Body of pancreas (tissue), 4 donors: ENCODE results near the gene LRRC8B. TPM values are rescaled to one million over a fixed set of nuclear protein-coding genes. Genes with fewer than 3 reads are reported as not detected.
"Not testable (repeated sequence)": the region's sequence is repeated elsewhere in the genome, so short reads cannot be mapped to it uniquely, and the experiment has no call there.

Source experiments
- ATAC-seq: fragments of 150-250 bp; one replicate; pipeline ENCODE4 v1.9.1; 2016
- DNase-seq, 4 donors: peaks; one replicate each; pipeline ENCODE4 v3.0.0-alpha.2; 2019
- H3K27ac ChIP-seq, 4 donors: fragments of 200-600 bp; sonication (generic); 1 replicate in 3 of 4; 2 replicates in 1 of 4; pipeline versions ENCODE4 v1.5.1 to v1.6.1; 2016 to 2019; ENCODE audit warnings: mild to moderate bottlenecking in 1 of 4, mixed read lengths in 1 of 4, moderate library complexity in 1 of 4
- H3K27me3 ChIP-seq, 2 donors: fragments of 200-600 bp; sonication (generic); one replicate each; pipeline ENCODE4 v1.6.0; 2016; ENCODE audit warnings: mild to moderate bottlenecking in 1 of 2
- H3K36me3 ChIP-seq, 2 donors: fragments of 200-600 bp; sonication (generic); replicated peaks in 1 of 2; 2 replicates each; pipeline ENCODE4 v1.5.1; 2016; ENCODE audit warnings: low read depth in 2 of 2; ENCODE audit not compliant: insufficient read depth in 1 of 2
- H3K4me1 ChIP-seq: fragments of 200-600 bp; sonication (generic); one replicate; pipeline ENCODE4 v1.6.0; 2016
- H3K4me3 ChIP-seq, 2 donors: fragments of 200-600 bp; sonication (generic); 1 replicate in 1 of 2; 2 replicates in 1 of 2; pipeline ENCODE4 v1.5.1; 2016 to 2019
- H3K9me3 ChIP-seq, 3 donors: fragments of 200-600 bp; sonication (generic); 1 replicate in 2 of 3; 2 replicates in 1 of 3; pipeline ENCODE4 v1.5.1; 2016
- CTCF ChIP-seq, 7 experiments: fragments of 450-650 bp in 4 of 7; fragments of 200-600 bp in 3 of 7; sonication (generic) in 3 of 7; IDR thresholded peaks; one replicate each; pipeline ENCODE4 v1.5.1; 2016 to 2019; ENCODE audit warnings: antibody characterized with exemption in 7 of 7
- POLR2A ChIP-seq, 3 donors: fragments of 450-650 bp; IDR thresholded peaks; one replicate each; pipeline ENCODE4 v1.6.1; 2016; ENCODE audit warnings: antibody characterized with exemption in 3 of 3, mild to moderate bottlenecking in 2 of 3
- WGBS, 2 donors: methylation state at CpG; one replicate each; pipeline ENCODE4 v1.1.5; 2017; 5-methylcytosine and 5-hydroxymethylcytosine counted together
- intact Hi-C: fragments of 100-400 bp; cut with DNase I; formaldehyde crosslinking; loops from one replicate; pipeline ENCODE4 v1.15.1; 2023
- total RNA-seq, 2 donors: library from RNA; depleted of rRNA; stranded (reverse); fragments of >200 nt; gene quantifications; one replicate each; pipeline ENCODE4 v1.1.0, GENCODE V29; 2016

Gene LRRC8B
- total RNA-seq, 2 donors from 2014 or later, result 6.0 to 23.4 TPM

- peaks cover 6% of the 10 kb centered on the region for H3K4me1 ChIP-seq
- H3K27ac ChIP-seq, result no peak overlapping the region
- no peak for TF ChIP-seq POLR2A (IDR thresholded peaks at IDR 0.05)
- TF ChIP-seq CTCF (IDR thresholded peaks at IDR 0.05), result no peak
- DNase-seq, result no peak
- H3K4me3 ChIP-seq, result no peak overlapping the region
- H3K36me3 ChIP-seq, result no peaks in the 10 kb centered on the region
- no peaks in the 10 kb centered on the region for H3K27me3 ChIP-seq
- intact Hi-C loops, result no loop called here
- no peaks in the 10 kb centered on the region for H3K9me3 ChIP-seq
- 77 to 95% methylated on average over 4 of the region's 4 CpGs for WGBS, 2 donors
- ATAC-seq, result no peak
Measured at GRCh38 chr1:89540406-89540970, 15.9 kb downstream of the LRRC8B start.

DNA sequence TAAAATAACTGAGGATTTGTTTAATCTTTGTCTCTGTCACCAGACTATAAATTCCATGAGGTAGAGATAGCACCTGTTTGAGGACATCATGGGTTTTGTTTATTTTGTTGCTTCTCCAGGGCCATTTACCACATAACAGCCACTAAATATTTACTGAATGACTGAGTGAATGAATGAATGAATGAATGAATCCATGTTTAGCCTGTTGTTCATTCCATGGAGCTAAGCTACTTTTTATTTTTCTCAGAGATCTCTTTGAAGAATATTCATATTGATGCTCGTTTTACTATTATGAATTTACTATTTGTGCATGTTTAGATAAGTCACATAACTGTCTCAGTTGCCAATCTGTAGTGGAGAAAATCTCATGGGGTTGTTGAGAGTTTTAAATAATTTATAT, 17.7 kb downstream of the LRRC8B start:
- no peaks in the 10 kb centered on the region for H3K9me3 ChIP-seq
- H3K36me3 ChIP-seq, result no peaks in the 10 kb centered on the region
- no peak for DNase-seq
- H3K4me1 ChIP-seq, result peaks cover 22% of the 10 kb centered on the region
- intact Hi-C loops, result no loop called here
- H3K4me3 ChIP-seq, result no peak overlapping the region
- H3K27ac ChIP-seq, result no peak overlapping the region
- H3K27me3 ChIP-seq, result no peaks in the 10 kb centered on the region
- no peak for TF ChIP-seq POLR2A (IDR thresholded peaks at IDR 0.05)
- no peak for TF ChIP-seq CTCF (IDR thresholded peaks at IDR 0.05)
- WGBS, 2 donors, result 91 to 95% methylated on average over 1 of the region's 1 CpG
- no peak for ATAC-seq

DNA sequence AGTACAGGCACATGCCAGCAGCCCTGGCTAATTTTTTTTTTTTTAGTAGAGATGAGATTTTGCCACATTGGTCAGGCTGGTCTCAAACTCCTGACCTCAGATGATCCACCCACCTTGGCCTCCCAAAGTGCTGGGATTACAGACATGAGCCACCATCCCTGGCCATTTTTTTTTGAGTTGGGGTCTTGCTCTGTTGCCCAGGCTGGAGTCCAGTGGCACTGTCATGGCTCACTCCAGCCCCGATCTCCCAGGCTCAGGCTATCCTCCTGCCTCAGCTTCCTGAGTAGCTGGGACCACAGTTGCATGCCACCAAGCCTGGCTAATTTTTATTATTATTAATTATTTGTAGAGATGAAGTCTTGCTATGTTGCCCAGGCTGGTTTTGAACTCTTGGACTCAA, 19.0 kb downstream of the LRRC8B start:
- 100% methylated on average over 1 of the region's 1 CpG for WGBS, 2 donors
- intact Hi-C loops, result not testable (repeated sequence)

GRCh38 chr1:89545264-89546038, 20.8 kb downstream of the LRRC8B start:
- intact Hi-C loops, result no loop called here

More for the DNA sequence above, 19.0 kb downstream of the LRRC8B start:
- not testable (repeated sequence) for H3K9me3 ChIP-seq, H3K27ac ChIP-seq, H3K4me3 ChIP-seq, H3K27me3 ChIP-seq, ATAC-seq, H3K36me3 ChIP-seq, DNase-seq
- peaks cover 28% of the 10 kb centered on the region for H3K4me1 ChIP-seq

More at GRCh38 chr1:89545264-89546038, 20.8 kb downstream of the LRRC8B start:
- no peak for DNase-seq
- WGBS, 2 donors, result 39 to 59% methylated on average over 6 of the region's 6 CpGs
- H3K4me3 ChIP-seq, result no peak overlapping the region
- no peaks in the 10 kb centered on the region for H3K36me3 ChIP-seq
- no peaks in the 10 kb centered on the region for H3K27me3 ChIP-seq
- H3K27ac ChIP-seq, result no peak overlapping the region
- TF ChIP-seq POLR2A (IDR thresholded peaks at IDR 0.05) (no peak), CTCF (IDR thresholded peaks at IDR 0.05) (no peak)
- H3K4me1 ChIP-seq, result peaks cover 34% of the 10 kb centered on the region
- H3K9me3 ChIP-seq, result no peaks in the 10 kb centered on the region
- ATAC-seq, result no peak
